SK-N-SH treated with all-trans-retinoic acid at 6 μM for 48 hours (cell line): ENCODE data around the gene PRXL2B.

Experiments
- ISL1 ChIP-seq: fragments of 250-450 bp; sonication (Bioruptor Pico); IDR thresholded peaks from 2 replicates; pipeline ENCODE4 v2.1.2; 2022; ENCODE audit warnings: mild to moderate bottlenecking, moderate library complexity
- OSR1 ChIP-seq: fragments of 250-450 bp; sonication (Bioruptor Pico); IDR thresholded peaks from 2 replicates; pipeline ENCODE4 v1.8.0; 2022; ENCODE audit warnings: moderate library complexity, mild to moderate bottlenecking, inconsistent platforms
- PATZ1 ChIP-seq: fragments of 250-450 bp; sonication (Bioruptor Pico); IDR thresholded peaks from 2 replicates; pipeline ENCODE4 v1.8.0; 2020; ENCODE audit warnings: mild to moderate bottlenecking, moderate library complexity, borderline replicate concordance
- POU6F1 ChIP-seq: fragments of 250-450 bp; sonication (Bioruptor Pico); IDR thresholded peaks from 2 replicates; pipeline ENCODE4 v1.8.0; 2021; ENCODE audit warnings: low read depth, mild to moderate bottlenecking, moderate library complexity, borderline replicate concordance
- PPARA ChIP-seq: fragments of 250-450 bp; sonication (Bioruptor Pico); IDR thresholded peaks from 2 replicates; pipeline ENCODE4 v1.5.0; 2020; ENCODE audit warnings: mild to moderate bottlenecking, borderline replicate concordance
- RARB ChIP-seq: fragments of 250-450 bp; sonication (Bioruptor Pico); IDR thresholded peaks from 2 replicates; pipeline ENCODE4 v1.8.0; 2021; ENCODE audit warnings: mild to moderate bottlenecking, moderate library complexity
- TOX ChIP-seq: fragments of 250-450 bp; sonication (Bioruptor Pico); IDR thresholded peaks from 2 replicates; pipeline ENCODE4 v1.8.0; 2021; ENCODE audit warnings: mild to moderate bottlenecking, moderate library complexity, borderline replicate concordance
- ZFP3 ChIP-seq: fragments of 250-450 bp; sonication (Bioruptor Pico); IDR thresholded peaks from 2 replicates; pipeline ENCODE4 v1.5.0; 2020; ENCODE audit warnings: mild to moderate bottlenecking, moderate library complexity
- ZFP30 ChIP-seq: fragments of 450-650 bp; formaldehyde crosslinking; IDR thresholded peaks from 2 replicates; pipeline ENCODE4 v1.5.0; 2022; ENCODE audit warnings: mild to moderate bottlenecking, moderate library complexity
- ZNF70 ChIP-seq: fragments of 450-650 bp; formaldehyde crosslinking; IDR thresholded peaks from 2 replicates; pipeline ENCODE4 v1.5.0; 2020; ENCODE audit warnings: mild to moderate bottlenecking, moderate library complexity

DNA sequence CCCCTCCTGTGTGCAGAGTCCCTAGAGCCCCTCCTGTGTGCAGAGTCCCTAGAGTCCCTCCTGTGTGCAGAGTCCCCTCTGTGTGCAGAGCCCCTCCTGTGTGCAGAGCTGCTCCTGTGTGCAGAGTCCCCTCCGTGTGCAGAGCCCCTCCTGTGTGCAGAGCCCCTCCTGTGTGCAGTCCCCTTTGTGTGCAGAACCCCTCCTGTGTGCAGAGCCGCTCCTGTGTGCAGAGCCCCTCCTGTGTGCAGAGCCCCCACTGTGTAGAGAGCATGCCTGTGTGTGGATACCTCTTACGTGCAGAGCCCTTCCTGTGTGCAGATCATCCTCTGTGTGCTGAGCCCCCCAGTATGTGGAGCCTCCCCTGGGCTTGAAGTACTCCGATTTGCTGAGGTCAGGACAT, 48.2 kb upstream of the PRXL2B start:
- TF ChIP-seq ZFP3 (CRISPR knock-in tag) (no peak), PATZ1 (CRISPR knock-in tag) (no peak), TOX (CRISPR knock-in tag) (no peak), ISL1 (CRISPR knock-in tag) (no peak), OSR1 (CRISPR knock-in tag) (no peak), POU6F1 (CRISPR knock-in tag) (no peak), ZNF70 (no peak), ZFP30 (CRISPR knock-in tag) (no peak), PPARA (CRISPR knock-in tag) (no peak), RARB (no peak)
